SK-N-MC (cell line): ENCODE data around the gene TRPM5.

ENCODE experiments used
- DNase-seq: peaks from one replicate; pipeline ENCODE4 v3.0.0-alpha.2; 2011; ENCODE audit warnings: low read depth, low spot score
- H3K27ac ChIP-seq: fragments of 200-600 bp; sonication (generic); 2 replicates; pipeline ENCODE4 v1.5.1; 2016; ENCODE audit warnings: mixed run types
- H3K36me3 ChIP-seq: fragments of 200-600 bp; sonication (generic); 2 replicates; pipeline ENCODE4 v1.6.1; 2017; ENCODE audit warnings: antibody characterized with exemption, low read length, mixed read lengths; ENCODE audit not compliant: insufficient read depth
- H3K4me3 ChIP-seq: fragments of 200-600 bp; sonication (generic); 2 replicates; pipeline ENCODE4 v1.5.1; 2016
- H3K9ac ChIP-seq: fragments of 200-600 bp; sonication (generic); 2 replicates; pipeline ENCODE4 v1.8.0; 2017; ENCODE audit warnings: mixed run types, mixed read lengths; ENCODE audit not compliant: insufficient read length
- H3K9me3 ChIP-seq: fragments of 200-600 bp; sonication (generic); 2 replicates; pipeline ENCODE4 v1.6.1; 2017; ENCODE audit warnings: low read depth, mild to moderate bottlenecking, antibody characterized with exemption, low read length, moderate library complexity, mixed read lengths
- EZH2 ChIP-seq: fragments of 200-600 bp; sonication (generic); IDR thresholded peaks from one replicate; pipeline ENCODE4 v1.6.1; 2017; ENCODE audit warnings: antibody characterized with exemption
- FOXP2 ChIP-seq: optimal IDR thresholded peaks from 2 replicates; pipeline ENCODE3; 2011; ENCODE audit warnings: mild to moderate bottlenecking, moderate library complexity; ENCODE audit not compliant: insufficient read depth; ENCODE audit errors: extremely low read length, control extremely low read depth
- POLR2AphosphoS5 ChIP-seq: IDR thresholded peaks from 2 replicates; pipeline ENCODE4 v1.6.1; 2012; ENCODE audit warnings: mild to moderate bottlenecking, low read depth, low read length, borderline replicate concordance

The TRPM5 gene

DNA sequence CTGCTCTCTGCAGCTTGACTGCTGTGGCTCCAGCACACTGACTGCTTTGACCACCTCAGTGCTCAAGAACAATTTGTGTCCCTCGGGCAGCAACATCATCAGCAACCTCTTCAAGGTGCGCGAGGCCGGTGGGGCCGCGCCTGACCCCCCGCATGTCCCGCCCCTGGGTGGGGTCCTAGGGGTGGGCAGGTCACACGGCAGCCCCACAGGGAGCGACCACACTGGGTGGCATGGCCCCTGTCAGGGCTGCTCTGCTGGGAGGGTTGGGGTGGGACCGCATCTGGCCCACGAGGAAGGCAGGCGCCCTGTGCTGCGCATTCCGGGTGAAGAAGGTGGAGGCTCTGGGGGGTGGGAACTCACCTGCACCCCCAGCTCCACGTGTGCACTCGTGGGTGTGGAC, 48.5 kb downstream of the TRPM5 start:
- no peak for DNase-seq
- H3K4me3 ChIP-seq, result no peak overlapping the region
- H3K36me3 ChIP-seq, result peaks cover 5% of the 10 kb centered on the region; the same call in 1 of the 2 replicates
- no peaks in the 10 kb centered on the region for H3K9me3 ChIP-seq
- no peak overlapping the region for H3K9ac ChIP-seq
- no peak for TF ChIP-seq EZH2
- TF ChIP-seq FOXP2, result no peak
- no peak for TF ChIP-seq POLR2AphosphoS5
- H3K27ac ChIP-seq, result no peak overlapping the region

DNA sequence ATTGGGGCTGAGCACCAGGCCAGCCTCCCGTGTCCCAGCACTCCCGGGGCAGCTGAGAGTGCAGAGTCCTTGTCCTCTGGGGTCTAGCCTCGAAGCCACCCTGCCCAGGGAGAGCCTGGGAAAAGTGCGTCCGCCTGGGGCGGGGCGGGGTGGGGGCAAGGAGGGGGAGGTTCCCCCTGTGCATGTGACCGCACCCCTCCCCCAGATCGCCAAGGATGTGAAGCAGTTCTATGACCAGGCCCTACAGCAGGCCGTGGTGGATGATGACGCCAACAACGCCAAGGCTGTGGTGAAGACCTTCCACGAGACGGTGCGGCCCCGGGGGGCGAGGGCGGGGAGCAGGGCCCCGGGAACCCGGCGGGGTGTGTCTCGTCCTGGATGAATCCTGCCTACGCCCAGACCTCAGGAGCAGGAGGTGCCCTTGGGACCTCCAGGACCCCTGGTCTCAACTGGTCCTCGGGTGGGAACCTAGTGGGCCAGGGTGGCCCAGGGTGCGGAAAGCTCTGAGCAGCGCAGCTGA, 49.0 kb downstream of the TRPM5 start:
- Histone ChIP-seq H3K9ac (no peak overlapping the region), H3K9me3 (no peaks in the 10 kb centered on the region), H3K36me3 (peaks cover 5% of the 10 kb centered on the region; the same call in 1 of the 2 replicates), H3K4me3 (no peak overlapping the region), H3K27ac (no peak overlapping the region)
- DNase-seq, result no peak
- no peak for TF ChIP-seq EZH2
- TF ChIP-seq FOXP2, result no peak
- no peak for TF ChIP-seq POLR2AphosphoS5

DNA sequence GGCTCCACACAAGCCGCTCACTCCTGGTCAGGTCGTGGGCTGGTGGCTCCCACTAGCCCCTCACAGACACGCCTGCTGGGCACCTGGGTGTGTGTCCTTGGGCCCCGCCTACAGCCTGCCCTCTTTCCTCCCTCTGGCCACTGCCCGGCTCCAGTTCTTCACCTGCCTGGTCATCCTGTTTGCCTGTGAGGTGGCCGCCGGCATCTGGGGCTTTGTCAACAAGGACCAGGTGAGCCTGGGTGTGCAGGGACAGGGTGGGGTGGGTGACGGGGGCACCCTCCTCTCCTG, 49.6 kb downstream of the TRPM5 start:
- Histone ChIP-seq H3K27ac (no peak overlapping the region), H3K36me3 (peaks cover 5% of the 10 kb centered on the region; the same call in 1 of the 2 replicates), H3K9ac (no peak overlapping the region), H3K9me3 (no peaks in the 10 kb centered on the region), H3K4me3 (no peak overlapping the region)
- no peak for DNase-seq
- no peak for TF ChIP-seq FOXP2
- no peak for TF ChIP-seq EZH2
- TF ChIP-seq POLR2AphosphoS5, result no peak
